GM21526 (cell line): ENCODE data around the gene FZR1.

Source experiments
- ATAC-seq: cut with Tn5 transposase; IDR thresholded peaks from one replicate; pipeline ENCODE4 v1.9.1; 2021; ENCODE audit warnings: moderate library complexity; ENCODE audit not compliant: unreplicated experiment, low FRiP score

Gene FZR1

GRCh38 chr19:3505598-3506383 lies at the start of gene FZR1:
FZR1 (plus strand) TSS chr19:3506311; CDS start chr19:3522990, 16,679 bp downstream.
- ATAC-seq = peak; percentile 80

- ATAC-seq = no peak
Observed at GRCh38 chr19:3456925-3457527, 49.1 kb upstream of the FZR1 start.

- no peak for ATAC-seq
Observed at GRCh38 chr19:3457528-3458228, 48.4 kb upstream of the FZR1 start.

GRCh38 chr19:3458229-3459088 lies 47.7 kb upstream of the FZR1 start:
- no peak for ATAC-seq

- no peak for ATAC-seq
Observed at GRCh38 chr19:3459089-3459881, 46.8 kb upstream of the FZR1 start.

GRCh38 chr19:3459965-3460582 lies 46.0 kb upstream of the FZR1 start:
- no peak for ATAC-seq

- ATAC-seq = no peak
Observed at GRCh38 chr19:3462991-3463713, 43.0 kb upstream of the FZR1 start.

GRCh38 chr19:3463714-3464586 lies 42.2 kb upstream of the FZR1 start:
- no peak for ATAC-seq

- ATAC-seq = no peak
Observed at GRCh38 chr19:3464587-3465235, 41.4 kb upstream of the FZR1 start.

- no peak for ATAC-seq
Observed at GRCh38 chr19:3465552-3465951, 40.6 kb upstream of the FZR1 start.

- no peak for ATAC-seq
Observed at GRCh38 chr19:3466635-3467034, 39.5 kb upstream of the FZR1 start.

- no peak for ATAC-seq
Observed at GRCh38 chr19:3467437-3468198, 38.5 kb upstream of the FZR1 start.

- no peak for ATAC-seq
Observed at GRCh38 chr19:3468211-3468610, 37.9 kb upstream of the FZR1 start.

- no peak for ATAC-seq
Observed at GRCh38 chr19:3469638-3470499, 36.2 kb upstream of the FZR1 start.

GRCh38 chr19:3470500-3471128 lies 35.5 kb upstream of the FZR1 start:
- ATAC-seq = no peak
